HG03039 (cell line): ENCODE measurements around the gene ERC2.
"Not testable (repeated sequence)": the region's sequence is repeated elsewhere in the genome, so short reads cannot be mapped to it uniquely, and the experiment has no call there.

Experiments
- ATAC-seq: cut with Tn5 transposase; IDR thresholded peaks from one replicate; pipeline ENCODE4 v1.9.1; 2021; ENCODE audit warnings: mild to moderate bottlenecking, moderate library complexity; ENCODE audit not compliant: unreplicated experiment

ERC2 gene

GRCh38 chr3:55519019-55519418 is 949.2 kb downstream of the ERC2 start:
- ATAC-seq: no peak

GRCh38 chr3:55518451-55518850 is 949.8 kb downstream of the ERC2 start:
- no peak for ATAC-seq

- no peak for ATAC-seq
Measured at GRCh38 chr3:55516392-55517030, 951.8 kb downstream of the ERC2 start.

- no peak for ATAC-seq
Measured at GRCh38 chr3:55515550-55516246, 952.6 kb downstream of the ERC2 start.

GRCh38 chr3:55514962-55515361 is 953.3 kb downstream of the ERC2 start:
- ATAC-seq: no peak

GRCh38 chr3:55512571-55513343 is 955.5 kb downstream of the ERC2 start:
- ATAC-seq: no peak

- ATAC-seq: no peak
Measured at GRCh38 chr3:55511895-55512570, 956.2 kb downstream of the ERC2 start.

GRCh38 chr3:55508335-55508734 is 959.9 kb downstream of the ERC2 start:
- ATAC-seq: no peak

GRCh38 chr3:55507808-55508207 is 960.5 kb downstream of the ERC2 start:
- no peak for ATAC-seq

- ATAC-seq: no peak
Measured at GRCh38 chr3:55505776-55506175, 962.5 kb downstream of the ERC2 start.

- ATAC-seq: not testable (repeated sequence)
Measured at GRCh38 chr3:55505102-55505501, 963.2 kb downstream of the ERC2 start.

GRCh38 chr3:55501905-55502304 is 966.4 kb downstream of the ERC2 start:
- no peak for ATAC-seq

- ATAC-seq: no peak
Measured at GRCh38 chr3:55500555-55501330, 967.5 kb downstream of the ERC2 start.

- no peak for ATAC-seq
Measured at GRCh38 chr3:55498520-55498919, 969.7 kb downstream of the ERC2 start.

- no peak for ATAC-seq
Measured at GRCh38 chr3:55497250-55497649, 971.0 kb downstream of the ERC2 start.

GRCh38 chr3:55494976-55495375 is 973.3 kb downstream of the ERC2 start:
- no peak for ATAC-seq

GRCh38 chr3:55492976-55493375 is 975.3 kb downstream of the ERC2 start:
- ATAC-seq: no peak

- ATAC-seq: no peak
Measured at GRCh38 chr3:55491296-55491816, 976.9 kb downstream of the ERC2 start.

- no peak for ATAC-seq
Measured at GRCh38 chr3:55490276-55490913, 977.9 kb downstream of the ERC2 start.

- ATAC-seq: no peak
Measured at GRCh38 chr3:55489798-55490132, 978.5 kb downstream of the ERC2 start.
